Ascending aorta (tissue), 2 donors: Measurements from ENCODE around the gene ARHGAP26. TPM values are rescaled to one million over a fixed set of nuclear protein-coding genes. Genes with fewer than 3 reads are reported as not detected.

ENCODE experiments used
- DNase-seq, 2 donors: peaks; one replicate each; pipeline ENCODE4 v3.0.0-alpha.2; 2019; ENCODE audit warnings: low spot score in 2 of 2
- H3K27ac ChIP-seq, 2 donors: fragments of 200-600 bp; sonication (generic); one replicate each; pipeline ENCODE4 v1.5.1; 2016 to 2017; ENCODE audit warnings: mild to moderate bottlenecking in 1 of 2
- H3K27me3 ChIP-seq: fragments of 200-600 bp; sonication (generic); one replicate; pipeline ENCODE4 v1.5.1; 2017
- H3K36me3 ChIP-seq, 2 donors: fragments of 200-600 bp; sonication (generic); one replicate each; pipeline ENCODE4 v1.5.1; 2016
- H3K4me1 ChIP-seq, 2 donors: fragments of 200-600 bp; sonication (generic); one replicate each; pipeline ENCODE4 v1.5.1; 2016 to 2017; ENCODE audit warnings: mild to moderate bottlenecking in 1 of 2
- H3K4me3 ChIP-seq, 2 donors: fragments of 200-600 bp; sonication (generic); one replicate each; pipeline ENCODE4 v1.5.1; 2016 to 2017; ENCODE audit warnings: mild to moderate bottlenecking in 1 of 2
- H3K9me3 ChIP-seq, 2 donors: fragments of 200-600 bp; sonication (generic); one replicate each; pipeline ENCODE4 v1.5.1; 2016
- intact Hi-C: fragments of 100-400 bp; cut with DNase I; formaldehyde crosslinking; loops from one replicate; pipeline ENCODE4 v1.15.1; 2023
- total RNA-seq: library from RNA; depleted of rRNA; stranded (reverse); fragments of >200 nt; gene quantifications from one replicate; pipeline ENCODE4 v1.1.0, GENCODE V29; 2016
- TF ChIP-seq, protein P1 (sequence below), 3 experiments: fragments of 200-600 bp in 2 of 3; fragments of 450-650 bp in 1 of 3; sonication (generic) in 2 of 3; IDR thresholded peaks; one replicate each; pipeline ENCODE4 v1.5.1; 2016 to 2019; ENCODE audit warnings: antibody characterized with exemption in 3 of 3, mild to moderate bottlenecking in 1 of 3, moderate library complexity in 1 of 3

ARHGAP26 gene
- total RNA-seq, 1 donor from 2014 or later = 34.9 TPM

DNA sequence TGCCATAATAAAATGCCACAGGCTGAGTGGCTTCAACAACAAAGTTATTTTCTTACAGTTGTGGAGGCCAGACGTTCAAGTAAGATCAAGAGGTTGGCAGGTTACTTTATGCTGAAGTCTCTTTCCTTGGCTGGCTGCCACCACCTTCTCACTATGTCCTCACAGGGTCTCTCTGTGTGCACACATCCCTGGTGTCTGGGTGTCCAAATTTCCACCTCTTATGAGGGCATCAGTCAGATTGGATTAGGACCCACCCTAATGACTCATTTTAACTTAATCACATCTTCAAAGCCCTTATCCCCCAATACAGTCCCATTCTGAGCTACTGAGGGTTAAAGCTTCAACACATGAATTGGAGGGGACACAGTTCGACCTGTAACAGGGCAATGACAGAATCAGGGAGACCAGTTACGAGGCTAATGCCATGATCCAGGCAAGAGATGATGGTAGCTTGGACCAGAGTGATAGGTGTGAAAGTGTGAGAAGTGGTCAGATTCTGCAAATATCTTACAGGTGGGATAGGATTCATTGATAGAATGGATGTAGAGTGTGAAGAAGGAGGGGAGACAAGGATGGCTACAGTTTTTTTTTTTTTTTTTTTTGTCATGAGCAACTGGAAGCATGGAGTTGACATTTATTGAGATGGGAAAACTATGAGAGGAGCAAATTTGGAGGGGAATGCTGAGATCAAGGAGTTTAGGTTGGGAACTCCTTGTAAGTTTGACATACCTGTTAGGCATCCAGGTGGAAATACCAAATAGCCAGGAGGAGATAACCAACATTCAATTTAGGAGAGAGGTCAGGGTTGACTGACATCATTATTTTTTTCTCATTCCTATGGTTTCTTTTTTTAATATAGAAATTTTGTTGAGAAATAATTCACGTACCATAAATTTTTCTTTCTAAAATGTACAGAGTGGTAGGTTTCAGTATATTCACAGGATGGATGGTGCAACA is 44.7 kb upstream of the ARHGAP26 start:
- Histone ChIP-seq H3K9me3 (no peaks in the 10 kb centered on the region), H3K27me3 (no peaks in the 10 kb centered on the region), H3K4me1 (peaks cover 7 to 16% of the 10 kb centered on the region in 2 donors), H3K36me3 (no peaks in the 10 kb centered on the region), H3K4me3 (no peak overlapping the region), H3K27ac (peak overlapping the region; percentile 7 to 46)
- intact Hi-C loops = loop anchor here (1.0 to 2.0 kb wide), 2 partner anchors 21 to 46 kb away; no protein-coding TSS in a partner anchor
- peak in 1 of 2 donors; percentile 55 for DNase-seq
- TF ChIP-seq, protein P1, sequence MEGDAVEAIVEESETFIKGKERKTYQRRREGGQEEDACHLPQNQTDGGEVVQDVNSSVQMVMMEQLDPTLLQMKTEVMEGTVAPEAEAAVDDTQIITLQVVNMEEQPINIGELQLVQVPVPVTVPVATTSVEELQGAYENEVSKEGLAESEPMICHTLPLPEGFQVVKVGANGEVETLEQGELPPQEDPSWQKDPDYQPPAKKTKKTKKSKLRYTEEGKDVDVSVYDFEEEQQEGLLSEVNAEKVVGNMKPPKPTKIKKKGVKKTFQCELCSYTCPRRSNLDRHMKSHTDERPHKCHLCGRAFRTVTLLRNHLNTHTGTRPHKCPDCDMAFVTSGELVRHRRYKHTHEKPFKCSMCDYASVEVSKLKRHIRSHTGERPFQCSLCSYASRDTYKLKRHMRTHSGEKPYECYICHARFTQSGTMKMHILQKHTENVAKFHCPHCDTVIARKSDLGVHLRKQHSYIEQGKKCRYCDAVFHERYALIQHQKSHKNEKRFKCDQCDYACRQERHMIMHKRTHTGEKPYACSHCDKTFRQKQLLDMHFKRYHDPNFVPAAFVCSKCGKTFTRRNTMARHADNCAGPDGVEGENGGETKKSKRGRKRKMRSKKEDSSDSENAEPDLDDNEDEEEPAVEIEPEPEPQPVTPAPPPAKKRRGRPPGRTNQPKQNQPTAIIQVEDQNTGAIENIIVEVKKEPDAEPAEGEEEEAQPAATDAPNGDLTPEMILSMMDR (IDR thresholded peaks at IDR 0.05) = no peak

DNA sequence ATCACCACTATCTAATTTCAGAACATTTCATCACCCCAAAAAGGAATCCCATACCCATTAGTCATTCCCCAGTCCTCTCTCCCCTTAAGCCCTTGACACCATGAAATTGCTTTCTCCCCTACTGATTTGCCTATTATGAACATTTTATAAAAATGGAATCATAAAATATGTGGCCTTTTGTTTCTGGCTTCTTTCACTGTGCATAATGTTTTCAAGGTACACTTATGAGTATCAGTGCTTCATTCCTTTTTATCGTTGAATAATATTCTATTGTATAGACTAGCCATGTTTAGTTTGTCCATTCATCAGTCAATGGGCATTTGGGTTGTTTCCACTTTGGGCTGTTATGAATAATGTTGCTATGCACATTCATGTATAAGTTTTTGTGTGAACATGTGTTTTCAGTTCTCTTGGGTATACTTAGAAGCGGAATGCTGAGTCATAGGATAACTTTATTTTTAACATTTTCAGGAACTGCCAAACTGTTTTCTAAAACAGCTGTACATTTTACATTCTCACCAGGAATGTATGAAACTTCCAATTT is 43.9 kb upstream of the ARHGAP26 start:
- TF ChIP-seq, protein P1 (IDR thresholded peaks at IDR 0.05) = no peak
- Histone ChIP-seq H3K9me3 (no peaks in the 10 kb centered on the region), H3K4me3 (no peak overlapping the region), H3K27ac (peak overlapping the region; percentile 7 to 46), H3K4me1 (peaks cover 7 to 16% of the 10 kb centered on the region in 2 donors), H3K36me3 (no peaks in the 10 kb centered on the region), H3K27me3 (no peaks in the 10 kb centered on the region)
- peak in 1 of 2 donors; percentile 8 for DNase-seq
- intact Hi-C loops = loop anchor here (2.0 kb wide), 1 partner anchor 21 kb away; no protein-coding TSS in a partner anchor

DNA sequence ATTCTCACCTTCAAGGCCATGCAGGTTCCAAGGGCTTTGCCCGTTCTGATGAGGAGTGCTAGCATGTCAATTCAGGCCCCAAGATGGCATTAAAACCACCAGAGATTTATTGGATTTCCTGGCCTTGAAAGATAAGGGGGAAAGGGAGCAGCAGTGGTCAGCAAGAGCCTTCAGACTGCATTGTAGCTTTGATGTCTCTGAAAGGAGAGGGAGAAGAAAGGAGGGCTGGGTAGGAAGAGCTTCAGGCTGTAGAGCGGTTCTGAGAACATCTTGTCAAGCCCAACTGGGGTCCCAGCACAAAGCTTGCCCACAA is 42.5 kb upstream of the ARHGAP26 start:
- TF ChIP-seq, protein P1 (IDR thresholded peaks at IDR 0.05) = no peak

DNA sequence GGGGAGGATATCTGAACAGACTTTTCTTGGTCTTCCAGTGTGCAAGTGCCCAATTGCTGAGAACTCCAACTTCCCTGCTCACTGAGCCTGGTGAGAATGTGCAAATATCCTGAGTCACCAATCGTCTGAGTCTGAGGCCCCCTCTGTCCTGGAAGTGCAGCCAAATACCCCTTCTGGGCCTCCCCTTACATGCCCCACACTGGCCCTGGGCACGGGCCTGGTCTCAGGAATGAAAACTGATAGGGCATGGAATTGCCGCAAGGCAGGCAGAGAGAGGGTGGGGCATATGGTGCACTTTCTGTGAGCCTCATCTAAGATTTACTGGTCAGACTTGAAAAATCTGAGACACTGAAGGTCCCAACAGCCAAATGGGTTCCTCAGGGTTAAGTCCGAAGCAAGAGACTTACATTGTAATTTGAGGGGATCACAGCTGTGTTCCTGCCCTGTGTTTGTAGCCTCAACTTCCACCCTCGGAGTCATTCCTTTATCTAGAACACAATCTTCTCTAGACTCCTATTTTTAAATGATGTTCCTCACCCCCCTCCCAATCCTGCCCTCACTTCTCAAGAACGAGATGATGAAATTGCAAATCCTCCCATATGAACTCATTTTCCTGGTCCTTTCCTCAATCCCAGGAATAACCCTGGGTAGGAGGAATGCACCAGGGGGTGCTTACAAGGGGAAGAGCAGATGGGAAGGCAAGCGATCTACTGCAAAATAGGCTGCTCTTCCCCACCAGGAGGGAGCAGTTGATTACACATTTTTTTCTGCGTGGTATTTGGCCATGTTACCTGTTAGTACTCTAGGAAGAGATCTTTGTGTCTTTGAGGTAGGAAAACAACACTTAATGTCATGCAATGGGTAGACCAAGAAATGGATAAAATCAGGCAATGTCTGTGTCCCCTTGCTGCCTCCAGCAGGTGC is 34.6 kb upstream of the ARHGAP26 start:
- intact Hi-C loops = no loop called here
- no peaks in the 10 kb centered on the region for H3K9me3 ChIP-seq
- TF ChIP-seq, protein P1 (IDR thresholded peaks at IDR 0.05) = no peak
- peak in 1 of 2 donors; percentile 22 for DNase-seq
- no peak overlapping the region for H3K27ac ChIP-seq
- H3K27me3 ChIP-seq = no peaks in the 10 kb centered on the region
- no peaks in the 10 kb centered on the region for H3K36me3 ChIP-seq
- H3K4me1 ChIP-seq = no peaks in the 10 kb centered on the region
- H3K4me3 ChIP-seq = no peak overlapping the region

More for the DNA sequence above, 42.5 kb upstream of the ARHGAP26 start:
- Histone ChIP-seq H3K4me3 (no peak overlapping the region), H3K4me1 (peaks cover 7 to 16% of the 10 kb centered on the region in 2 donors), H3K9me3 (no peaks in the 10 kb centered on the region), H3K27me3 (no peaks in the 10 kb centered on the region), H3K27ac (no peak overlapping the region), H3K36me3 (no peaks in the 10 kb centered on the region)
- intact Hi-C loops = loop anchor here (2.0 kb wide), 1 partner anchor 19 kb away; no protein-coding TSS in a partner anchor
- peak in 1 of 2 donors; percentile 7 for DNase-seq

DNA sequence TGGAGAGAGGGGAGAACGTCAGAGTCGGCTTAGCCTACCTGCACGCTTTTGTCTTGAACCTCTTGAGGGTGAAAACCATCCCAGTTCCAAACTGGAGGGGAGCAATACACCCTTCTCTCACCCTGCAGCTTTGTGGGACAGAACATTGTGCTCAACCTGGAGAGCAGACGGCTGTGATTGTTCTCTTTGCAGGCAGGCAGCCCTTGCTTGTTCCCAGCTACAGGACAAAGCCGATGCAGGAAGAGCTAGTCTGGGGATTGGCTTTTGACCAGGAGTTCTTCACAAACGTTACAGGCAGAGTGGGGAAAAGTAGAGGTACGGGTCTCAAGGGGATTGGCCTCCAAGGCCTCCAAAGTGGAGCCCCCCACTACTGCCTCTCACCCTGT is 33.9 kb upstream of the ARHGAP26 start:
- intact Hi-C loops = no loop called here

More for the DNA sequence above, 33.9 kb upstream of the ARHGAP26 start:
- no peak overlapping the region for H3K4me3 ChIP-seq
- H3K4me1 ChIP-seq = no peaks in the 10 kb centered on the region
- H3K9me3 ChIP-seq = no peaks in the 10 kb centered on the region
- no peaks in the 10 kb centered on the region for H3K27me3 ChIP-seq
- H3K36me3 ChIP-seq = no peaks in the 10 kb centered on the region
- H3K27ac ChIP-seq = no peak overlapping the region
- TF ChIP-seq, protein P1 (IDR thresholded peaks at IDR 0.05) = no peak
- no peak for DNase-seq
